NT2/D1 (cell line): Measurements from ENCODE around the gene HUS1B.

Experiments
- SUZ12 ChIP-seq: IDR thresholded peaks from 2 replicates; pipeline ENCODE4 v1.6.1; 2011; ENCODE audit not compliant: insufficient read length, insufficient read depth; ENCODE audit errors: extremely low read depth
- YY1 ChIP-seq: IDR thresholded peaks from 2 replicates; pipeline ENCODE4 v1.6.1; 2011; ENCODE audit not compliant: insufficient read length, insufficient read depth
- ZNF274 ChIP-seq: IDR thresholded peaks from 2 replicates; pipeline ENCODE4 v1.6.1; 2011; ENCODE audit warnings: mild to moderate bottlenecking, low read depth, low read length

DNA sequence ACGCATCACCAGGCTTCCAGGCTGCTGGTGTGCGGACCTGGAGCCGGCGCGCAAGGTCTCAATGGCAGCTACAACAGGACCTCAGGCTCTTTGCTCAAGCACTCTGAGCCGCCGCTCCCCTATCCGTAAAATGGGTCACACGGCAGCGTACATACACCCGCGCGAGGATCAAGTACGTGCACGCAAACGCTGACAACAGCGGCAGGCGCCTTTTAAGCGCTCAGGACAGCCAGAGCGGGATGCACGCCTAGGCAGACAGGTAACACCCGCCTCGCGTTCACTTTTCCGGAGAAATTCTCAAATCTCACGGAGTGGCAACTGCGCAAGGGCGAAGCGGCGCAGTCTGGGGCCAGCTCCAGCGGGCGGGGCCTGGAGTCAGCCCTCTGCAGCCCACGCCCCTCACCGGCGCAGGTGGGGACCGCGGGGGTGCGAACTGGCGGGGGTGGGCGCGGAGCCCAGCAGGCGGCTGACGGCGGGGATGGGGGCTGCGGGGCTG is 35.5 kb upstream of the HUS1B start:
- no peak for TF ChIP-seq YY1
- TF ChIP-seq ZNF274 = no peak
- no peak for TF ChIP-seq SUZ12
